Muscle layer of colon (tissue), 2 donors: ENCODE results near the gene TSHB.
"Not testable (repeated sequence)": the region's sequence is repeated elsewhere in the genome, so short reads cannot be mapped to it uniquely, and the experiment has no call there.

Source experiments
- H3K27ac ChIP-seq: one replicate; pipeline ENCODE4 v1.7.0; 2013; ENCODE audit warnings: low read depth, mild to moderate bottlenecking, low read length, moderate library complexity
- H3K27me3 ChIP-seq, 2 donors: one replicate each; pipeline ENCODE4 v1.7.0; 2013; ENCODE audit warnings: low read length in 2 of 2, mild to moderate bottlenecking in 2 of 2; ENCODE audit not compliant: insufficient read depth in 2 of 2, control insufficient read depth in 1 of 2
- H3K36me3 ChIP-seq: one replicate; pipeline ENCODE4 v1.7.0; 2013; ENCODE audit warnings: mild to moderate bottlenecking, low read length; ENCODE audit not compliant: insufficient read depth
- H3K4me1 ChIP-seq: one replicate; pipeline ENCODE4 v1.7.0; 2013; ENCODE audit warnings: mild to moderate bottlenecking, low read length; ENCODE audit not compliant: insufficient read depth
- H3K4me3 ChIP-seq, 2 donors: one replicate each; pipeline ENCODE4 v1.7.0; 2013; ENCODE audit warnings: low read length in 2 of 2, low read depth in 1 of 2, mild to moderate bottlenecking in 1 of 2, moderate library complexity in 1 of 2
- H3K9ac ChIP-seq: one replicate; pipeline ENCODE4 v1.7.0; 2013; ENCODE audit warnings: low read length
- H3K9me3 ChIP-seq: one replicate; pipeline ENCODE4 v1.7.0; 2013; ENCODE audit warnings: mild to moderate bottlenecking, low read length
- donor health status: abdominal sarcoma.
- donor health status: Adenocarcinoma of cecum.

Gene TSHB

DNA sequence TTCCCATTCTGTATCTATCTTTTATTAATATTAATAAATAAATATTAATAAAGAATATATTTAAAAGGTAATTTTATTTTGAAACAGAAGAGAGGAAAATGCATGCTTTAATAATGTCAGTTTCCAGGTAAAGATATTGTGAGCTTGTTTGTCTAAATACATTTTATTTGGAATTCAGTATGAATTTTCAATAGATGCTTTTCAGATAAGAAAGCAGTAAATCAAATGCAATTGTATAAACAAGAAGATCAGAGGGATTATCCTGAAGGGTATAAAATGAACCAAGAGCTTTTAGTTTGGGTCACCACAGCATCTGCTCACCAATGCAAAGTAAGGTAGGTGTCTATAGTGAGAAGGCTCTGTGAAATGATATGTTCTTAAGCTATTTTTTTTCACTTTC, at the start of gene TSHB:
Gene TSHB (plus strand): TSS at position 301 of the 400 bp plus-strand sequence. CDS start 3,537 bp downstream, outside the sequence.
- no peaks in the 10 kb centered on the region for H3K36me3 ChIP-seq
- no peak within 1 kb of the TSS for H3K27ac ChIP-seq
- no peaks in the 10 kb centered on the region for H3K27me3 ChIP-seq
- H3K4me1 ChIP-seq: no peaks in the 10 kb centered on the region
- H3K9ac ChIP-seq: no peak within 1 kb of the TSS
- H3K9me3 ChIP-seq: no peaks in the 10 kb centered on the region
- H3K4me3 ChIP-seq: no peak within 1 kb of the TSS

DNA sequence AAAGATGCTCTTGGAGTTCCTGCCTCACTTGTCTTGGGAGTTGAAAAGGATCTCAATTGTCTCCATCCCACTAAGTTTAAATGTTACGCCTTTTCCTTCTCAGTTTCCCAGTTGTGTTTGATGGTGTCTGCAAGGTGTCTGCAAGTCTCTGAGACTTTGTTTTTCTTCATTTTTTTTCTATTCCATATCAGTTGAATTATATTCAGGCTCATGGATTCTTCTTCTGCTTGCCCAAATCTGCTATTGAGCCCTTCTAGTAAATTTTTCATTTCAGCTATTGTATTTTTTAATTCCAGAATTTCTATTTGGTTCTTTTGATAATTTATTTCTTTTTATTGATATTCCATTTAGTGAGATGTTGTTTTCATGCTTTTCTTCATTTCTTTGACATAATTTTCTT, 47.4 kb upstream of the TSHB start:
- no peak overlapping the region for H3K9ac ChIP-seq
- H3K4me1 ChIP-seq: no peaks in the 10 kb centered on the region
- peaks cover 10% of the 10 kb centered on the region for H3K9me3 ChIP-seq
- no peak overlapping the region for H3K4me3 ChIP-seq
- H3K27ac ChIP-seq: no peak overlapping the region
- no peaks in the 10 kb centered on the region for H3K27me3 ChIP-seq
- H3K36me3 ChIP-seq: no peaks in the 10 kb centered on the region

DNA sequence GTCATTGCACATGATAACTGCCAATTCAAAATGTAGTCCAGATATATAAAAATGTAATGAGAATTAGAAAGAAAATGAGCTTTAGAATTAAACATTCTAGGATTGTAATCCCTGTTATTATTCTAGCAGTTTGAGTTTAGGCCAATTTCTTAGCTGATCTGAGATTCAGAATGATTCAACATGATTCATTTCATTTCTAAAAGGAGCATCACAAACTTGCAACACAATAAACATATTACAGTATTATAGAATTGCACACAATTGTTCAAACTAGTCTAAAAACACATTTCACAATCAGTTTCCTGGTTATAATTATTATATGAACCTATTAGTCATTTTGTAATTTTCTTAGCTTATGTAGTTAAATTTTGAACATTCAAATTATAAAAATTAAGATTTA, 43.3 kb upstream of the TSHB start:
- H3K27me3 ChIP-seq: no peaks in the 10 kb centered on the region
- H3K27ac ChIP-seq: no peak overlapping the region
- no peak overlapping the region for H3K4me3 ChIP-seq
- no peak overlapping the region for H3K9ac ChIP-seq
- peaks cover 17% of the 10 kb centered on the region for H3K9me3 ChIP-seq
- H3K4me1 ChIP-seq: no peaks in the 10 kb centered on the region
- no peaks in the 10 kb centered on the region for H3K36me3 ChIP-seq

DNA sequence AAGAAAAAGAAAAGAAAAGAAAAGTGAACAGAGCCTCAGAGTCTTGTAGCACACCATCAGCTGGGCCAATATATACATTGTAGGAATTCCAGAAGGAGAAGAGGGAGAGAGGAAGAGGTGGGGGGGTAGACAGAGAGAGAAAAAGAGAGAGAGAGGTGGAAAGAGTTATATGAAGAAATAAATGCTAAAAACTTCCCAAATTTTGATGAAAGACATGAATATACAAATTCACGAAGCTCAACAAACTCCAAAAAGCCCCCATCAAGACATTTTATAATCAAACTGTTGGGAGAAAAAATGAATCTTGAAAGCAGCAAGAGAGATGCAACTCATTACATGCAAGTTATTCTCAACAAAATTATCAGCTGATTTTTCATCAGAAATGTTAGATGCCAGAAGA, 41.5 kb upstream of the TSHB start:
- Histone ChIP-seq H3K36me3 (no peaks in the 10 kb centered on the region), H3K27me3 (no peaks in the 10 kb centered on the region), H3K4me1 (no peaks in the 10 kb centered on the region)

DNA sequence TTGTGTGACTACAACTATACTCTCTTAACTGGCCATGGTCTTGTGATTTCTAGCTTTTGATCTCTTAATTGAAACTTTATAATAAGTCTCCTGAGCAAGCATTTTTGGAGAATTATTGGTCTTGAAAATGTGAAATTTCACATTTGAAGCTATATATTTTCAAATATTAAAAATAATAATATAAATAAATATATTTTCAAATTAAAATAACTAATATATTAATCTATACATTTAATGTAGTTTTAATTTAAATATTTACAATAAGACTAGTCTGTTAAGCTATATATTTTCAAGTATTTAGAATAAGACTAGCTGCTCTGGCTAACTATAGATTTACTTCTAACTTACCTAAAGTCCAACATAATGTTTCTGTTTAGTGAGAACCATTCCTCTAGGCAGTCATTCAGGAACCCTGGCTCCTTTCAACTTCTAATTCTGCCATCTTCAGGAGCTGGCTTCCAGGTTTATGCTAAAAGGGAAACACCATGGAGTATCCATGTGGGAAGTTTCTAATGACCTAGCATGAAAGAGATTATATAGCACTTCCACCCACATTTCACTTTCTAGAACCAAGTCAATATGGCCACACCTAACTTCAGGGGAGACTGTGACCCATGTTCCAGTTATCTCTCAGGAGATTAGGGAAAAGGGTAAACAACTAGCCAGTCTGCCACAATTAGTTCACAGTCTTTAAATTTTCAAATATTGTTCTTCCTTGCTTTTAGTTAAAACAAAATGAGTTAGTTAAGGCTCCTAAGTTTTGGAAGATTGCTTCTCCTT, 31.9 kb upstream of the TSHB start:
- Histone ChIP-seq H3K27ac (no peak overlapping the region), H3K4me3 (no peak overlapping the region), H3K9me3 (no peaks in the 10 kb centered on the region), H3K27me3 (no peaks in the 10 kb centered on the region), H3K9ac (no peak overlapping the region), H3K4me1 (no peaks in the 10 kb centered on the region), H3K36me3 (no peaks in the 10 kb centered on the region)

More for the DNA sequence above, 41.5 kb upstream of the TSHB start:
- Histone ChIP-seq H3K9me3 (peaks cover 11% of the 10 kb centered on the region), H3K27ac (no peak overlapping the region), H3K4me3 (no peak overlapping the region), H3K9ac (no peak overlapping the region)

DNA sequence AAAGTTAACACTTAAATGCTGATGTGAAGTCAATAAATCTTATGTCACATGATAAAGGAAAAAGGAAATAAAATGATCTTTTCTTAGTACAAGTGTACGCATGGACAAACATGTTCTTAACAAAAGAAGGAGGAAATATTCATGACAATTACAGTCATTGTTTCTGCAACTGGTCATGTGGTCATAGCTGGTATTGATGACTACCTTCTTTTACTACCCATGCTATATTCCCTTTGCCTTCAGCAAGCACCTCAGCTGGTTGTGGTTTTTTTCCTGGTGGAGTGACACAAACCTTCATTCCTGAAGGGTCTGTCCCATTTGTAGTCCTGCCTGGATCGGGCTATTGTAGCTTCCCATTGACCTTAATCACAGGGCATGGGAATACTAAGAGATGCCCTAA, 23.4 kb upstream of the TSHB start:
- no peak overlapping the region for H3K27ac ChIP-seq
- H3K4me1 ChIP-seq: no peaks in the 10 kb centered on the region
- H3K9ac ChIP-seq: no peak overlapping the region
- H3K9me3 ChIP-seq: no peaks in the 10 kb centered on the region
- no peaks in the 10 kb centered on the region for H3K36me3 ChIP-seq
- H3K4me3 ChIP-seq: no peak overlapping the region
- H3K27me3 ChIP-seq: no peaks in the 10 kb centered on the region

DNA sequence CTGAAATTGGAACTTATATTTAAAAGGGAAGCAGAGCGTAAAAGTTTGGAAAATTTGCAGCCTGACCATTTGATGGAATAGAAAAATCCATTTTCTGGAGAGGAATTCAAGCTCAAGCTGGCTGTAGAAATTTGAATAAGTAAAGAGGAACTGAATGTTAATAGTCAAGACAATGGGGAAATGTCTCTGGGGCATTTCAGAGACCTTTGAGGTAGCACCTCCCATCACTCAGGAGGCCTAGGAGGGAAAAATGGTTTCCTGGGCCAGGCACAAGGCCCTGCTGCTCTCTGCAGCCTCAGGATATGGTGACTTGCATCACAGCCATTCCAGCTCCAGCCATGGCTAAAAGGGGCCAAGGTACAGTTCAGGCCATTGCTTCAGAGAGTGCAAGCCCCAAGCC, 17.6 kb upstream of the TSHB start:
- no peaks in the 10 kb centered on the region for H3K9me3 ChIP-seq
- H3K27ac ChIP-seq: no peak overlapping the region
- H3K36me3 ChIP-seq: no peaks in the 10 kb centered on the region
- H3K9ac ChIP-seq: no peak overlapping the region
- no peaks in the 10 kb centered on the region for H3K4me1 ChIP-seq
- H3K4me3 ChIP-seq: no peak overlapping the region
- H3K27me3 ChIP-seq: no peaks in the 10 kb centered on the region

DNA sequence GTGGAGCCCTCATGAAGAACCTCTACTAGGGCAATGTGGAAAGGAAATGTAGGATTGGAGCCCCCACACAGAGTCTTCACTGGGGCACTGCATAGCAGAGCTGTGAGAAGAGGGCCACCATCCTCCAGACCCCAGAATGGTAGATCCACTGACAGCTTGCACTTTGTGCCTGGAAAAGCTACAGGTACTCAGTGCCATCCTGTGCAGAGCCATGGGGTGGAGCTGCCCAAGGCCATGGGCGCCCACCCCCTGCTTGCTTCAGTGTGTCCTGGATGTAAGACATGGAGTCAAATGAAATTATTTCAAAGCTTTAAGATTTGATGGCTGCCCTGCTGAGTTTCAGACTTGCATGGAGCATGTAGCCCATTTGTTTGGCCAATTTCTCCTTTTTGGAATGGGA, 17.2 kb upstream of the TSHB start:
- H3K4me1 ChIP-seq: no peaks in the 10 kb centered on the region
- no peaks in the 10 kb centered on the region for H3K36me3 ChIP-seq
- no peak overlapping the region for H3K27ac ChIP-seq
- H3K4me3 ChIP-seq: no peak overlapping the region
- H3K27me3 ChIP-seq: no peaks in the 10 kb centered on the region
- no peaks in the 10 kb centered on the region for H3K9me3 ChIP-seq
- H3K9ac ChIP-seq: no peak overlapping the region

DNA sequence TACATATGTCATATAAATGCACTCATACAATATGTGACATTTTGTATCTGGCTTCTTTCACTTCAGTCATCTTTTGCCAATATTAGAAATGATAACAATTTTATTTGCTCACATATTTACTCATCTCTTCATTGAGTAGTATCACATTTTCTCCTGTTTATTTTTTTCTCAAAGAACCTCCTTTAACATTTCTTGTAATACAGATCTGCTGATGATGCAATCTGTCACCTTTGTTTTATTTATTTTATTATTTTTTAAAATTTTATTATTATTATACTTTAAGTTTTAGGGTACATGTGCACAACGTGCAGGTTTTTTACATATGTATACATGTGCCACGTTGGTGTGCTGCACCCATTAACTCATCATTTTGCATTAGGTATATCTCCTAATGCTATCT, 15.8 kb upstream of the TSHB start:
- Histone ChIP-seq H3K27ac (no peak overlapping the region), H3K36me3 (no peaks in the 10 kb centered on the region), H3K4me3 (no peak overlapping the region), H3K9ac (no peak overlapping the region), H3K4me1 (no peaks in the 10 kb centered on the region), H3K27me3 (no peaks in the 10 kb centered on the region), H3K9me3 (no peaks in the 10 kb centered on the region)

DNA sequence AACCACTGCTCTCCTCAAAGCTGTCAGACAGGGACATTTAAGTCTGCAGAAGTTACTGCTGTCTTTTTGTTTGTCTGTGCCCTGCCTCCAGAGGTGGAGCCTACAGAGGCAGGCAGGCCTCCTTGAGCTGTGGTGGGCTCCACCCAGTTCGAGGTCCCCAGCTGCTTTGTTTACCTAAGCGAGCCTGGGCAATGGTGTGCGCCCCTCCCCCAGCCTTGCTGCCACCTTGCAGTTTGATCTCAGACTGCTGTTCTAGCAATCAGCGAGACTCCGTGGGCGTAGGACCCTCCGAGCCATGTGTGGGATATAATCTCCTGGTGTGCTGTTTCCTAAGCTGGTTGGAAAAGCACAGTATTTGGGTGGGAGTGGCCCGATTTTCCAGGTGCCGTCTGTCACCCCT, 10.1 kb upstream of the TSHB start:
- not testable (repeated sequence) for H3K4me3 ChIP-seq, H3K27me3 ChIP-seq, H3K4me1 ChIP-seq, H3K27ac ChIP-seq, H3K36me3 ChIP-seq, H3K9me3 ChIP-seq, H3K9ac ChIP-seq

DNA sequence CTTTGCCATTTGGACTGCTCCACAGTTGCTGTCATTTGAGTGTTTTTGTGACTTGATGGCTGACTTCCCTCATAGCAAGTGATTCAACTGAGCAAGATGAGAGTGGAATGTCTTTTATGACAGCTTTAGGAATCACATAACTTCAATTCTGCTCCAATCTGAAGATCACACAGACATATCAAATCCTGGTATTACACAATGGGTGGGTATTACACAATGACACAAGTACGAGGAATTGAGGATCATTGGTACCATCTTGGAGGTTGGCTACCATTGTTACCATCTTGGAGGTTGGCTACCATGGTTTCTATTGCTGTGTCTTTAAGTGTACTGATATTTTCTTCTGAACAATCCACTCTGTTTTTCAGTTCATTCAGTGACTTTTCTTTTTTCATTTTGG, 8.5 kb upstream of the TSHB start:
- Histone ChIP-seq H3K27me3 (no peaks in the 10 kb centered on the region), H3K4me3 (no peak overlapping the region), H3K4me1 (no peaks in the 10 kb centered on the region), H3K27ac (no peak overlapping the region), H3K9me3 (no peaks in the 10 kb centered on the region), H3K36me3 (no peaks in the 10 kb centered on the region), H3K9ac (no peak overlapping the region)

DNA sequence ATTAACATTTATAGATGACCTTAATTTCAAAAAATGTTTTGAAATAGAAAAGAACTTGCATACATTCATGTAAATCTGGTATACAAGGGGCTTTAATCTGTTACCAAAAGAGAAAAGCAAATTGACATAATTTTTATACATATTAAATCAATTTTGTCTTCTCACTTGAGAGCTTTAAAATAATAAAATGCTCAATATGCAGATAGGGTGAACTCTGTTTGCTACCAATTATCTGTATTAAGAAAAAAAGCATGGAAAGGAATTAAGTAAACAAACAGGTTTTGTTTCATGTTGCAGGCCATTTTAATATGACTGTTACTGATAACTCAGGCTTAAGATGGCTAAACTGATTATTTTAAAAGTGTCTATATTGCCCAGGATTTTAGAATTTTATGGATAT, 6.0 kb upstream of the TSHB start:
- no peak overlapping the region for H3K27ac ChIP-seq

More for the DNA sequence above, 6.0 kb upstream of the TSHB start:
- Histone ChIP-seq H3K36me3 (no peaks in the 10 kb centered on the region), H3K9ac (no peak overlapping the region), H3K4me1 (no peaks in the 10 kb centered on the region), H3K27me3 (no peaks in the 10 kb centered on the region), H3K9me3 (no peaks in the 10 kb centered on the region), H3K4me3 (no peak overlapping the region)
